ENCODE measurements around the gene CCDC136. TPM values are rescaled to one million over a fixed set of nuclear protein-coding genes. Genes with fewer than 3 reads are reported as not detected.

The CCDC136 gene
- total RNA-seq, 1 experiment from 2014 or later = 31.1 TPM

DNA sequence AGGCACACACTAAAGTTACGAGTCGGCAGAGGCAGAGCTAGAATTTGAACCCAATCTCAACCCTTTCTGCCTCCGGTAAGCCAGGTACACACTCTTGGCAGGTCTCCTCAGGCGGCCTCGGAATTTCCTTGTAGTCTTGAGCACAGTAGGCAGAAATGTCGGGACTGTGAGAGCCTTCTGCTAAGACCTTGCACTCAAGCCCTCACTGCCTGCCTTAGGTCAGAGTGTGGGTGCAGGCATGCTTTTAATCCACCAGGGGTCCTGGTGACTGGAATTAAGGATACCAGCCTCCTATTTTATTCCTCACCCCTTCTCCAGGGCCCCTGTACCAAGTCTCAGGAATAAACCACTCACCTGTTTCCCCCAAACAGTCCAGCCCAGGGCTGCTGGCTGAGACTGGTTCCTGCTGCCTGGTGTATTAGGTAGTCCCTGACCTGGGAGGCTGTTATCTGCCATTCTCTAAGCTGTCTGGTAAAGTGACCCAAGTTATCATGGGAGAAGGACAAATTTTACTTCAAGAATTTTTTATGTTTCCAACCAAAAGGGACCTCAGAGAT, 71.7 kb downstream of the CCDC136 start:
- peak overlapping the region; percentile 96 for H3K4me2 ChIP-seq (ENCODE audit: insufficient read depth, insufficient read length, low read length)
- H3K4me1 ChIP-seq (ENCODE audit: insufficient read depth, low read length) = 0 out of 2 replicates have a peak, but pooled peaks cover 3% of the 10 kb centered on the region
- peak; percentile 71 for DNase-seq
- H4K5ac ChIP-seq (ENCODE audit: insufficient read length, low read depth, low read length) = no peak overlapping the region
- H4K8ac ChIP-seq (replicated peaks; ENCODE audit: insufficient read length, low read depth, low read length) = no peak overlapping the region
- H3K4ac ChIP-seq (ENCODE audit: low read depth, low read length) = no peak overlapping the region
- no peak overlapping the region for H2AFZ ChIP-seq (ENCODE audit: low read length)
- H3K79me1 ChIP-seq (ENCODE audit: insufficient read depth, low read depth, low read length, poor library complexity, severe bottlenecking) = no peaks in the 10 kb centered on the region
- H2BK20ac ChIP-seq (ENCODE audit: low read depth, low read length, poor library complexity, severe bottlenecking) = no peak overlapping the region
- no peaks in the 10 kb centered on the region; the same call in 1 of the 2 replicates for H3K27me3 ChIP-seq (ENCODE audit: insufficient read depth, low read length)
- H3K9me3 ChIP-seq (ENCODE audit: control insufficient read depth, low read depth, low read length) = no peaks in the 10 kb centered on the region
- H3K56ac ChIP-seq (ENCODE audit: insufficient read length, low read depth, low read length) = no peak overlapping the region
- no peak overlapping the region for H3K27ac ChIP-seq (ENCODE audit: insufficient read length, low read depth, low read length)
- no peak overlapping the region for H2BK5ac ChIP-seq (ENCODE audit: insufficient read length, low read length)
- Mint-ChIP-seq H3K36me3 (ENCODE audit: insufficient read depth in 1 of 3, low read depth in 3 of 3) (peaks cover 12 to 18% (median 15%) of the 10 kb centered on the region in 3 experiments), H3K4me1 (peaks cover 34 to 45% of the 10 kb centered on the region in 2 experiments), H3K9me3 (no peaks in the 10 kb centered on the region; a peak in 1 of 5 replicates), H3K27me3 (ENCODE audit: low read depth) (peaks cover 22% of the 10 kb centered on the region), H3K4me3 (peak overlapping the region; percentile 97 to 98), H3K27ac (no peak overlapping the region)
- no peaks in the 10 kb centered on the region; the same call in 1 of the 2 replicates for H3K79me2 ChIP-seq (ENCODE audit: insufficient read depth, low read length)
- no peak overlapping the region for H2AK5ac ChIP-seq (ENCODE audit: insufficient read length, low read length)
- no peak overlapping the region for H3K14ac ChIP-seq (ENCODE audit: insufficient read depth, low read length)
- H4K20me1 ChIP-seq (ENCODE audit: control insufficient read depth, insufficient read depth, insufficient read length) = no peaks in the 10 kb centered on the region
- peak overlapping the region; percentile 56 for H3K9ac ChIP-seq (ENCODE audit: extremely low read depth, insufficient read length, low read length)
- no peak overlapping the region for H2BK15ac ChIP-seq (ENCODE audit: low read depth, low read length)
- peaks cover 8% of the 10 kb centered on the region for H3K23me2 ChIP-seq (ENCODE audit: insufficient read length, low read depth, low read length, poor library complexity, severe bottlenecking)
- H3T11ph ChIP-seq (ENCODE audit: low read length) = no peak overlapping the region
- TF ChIP-seq, protein P1, sequence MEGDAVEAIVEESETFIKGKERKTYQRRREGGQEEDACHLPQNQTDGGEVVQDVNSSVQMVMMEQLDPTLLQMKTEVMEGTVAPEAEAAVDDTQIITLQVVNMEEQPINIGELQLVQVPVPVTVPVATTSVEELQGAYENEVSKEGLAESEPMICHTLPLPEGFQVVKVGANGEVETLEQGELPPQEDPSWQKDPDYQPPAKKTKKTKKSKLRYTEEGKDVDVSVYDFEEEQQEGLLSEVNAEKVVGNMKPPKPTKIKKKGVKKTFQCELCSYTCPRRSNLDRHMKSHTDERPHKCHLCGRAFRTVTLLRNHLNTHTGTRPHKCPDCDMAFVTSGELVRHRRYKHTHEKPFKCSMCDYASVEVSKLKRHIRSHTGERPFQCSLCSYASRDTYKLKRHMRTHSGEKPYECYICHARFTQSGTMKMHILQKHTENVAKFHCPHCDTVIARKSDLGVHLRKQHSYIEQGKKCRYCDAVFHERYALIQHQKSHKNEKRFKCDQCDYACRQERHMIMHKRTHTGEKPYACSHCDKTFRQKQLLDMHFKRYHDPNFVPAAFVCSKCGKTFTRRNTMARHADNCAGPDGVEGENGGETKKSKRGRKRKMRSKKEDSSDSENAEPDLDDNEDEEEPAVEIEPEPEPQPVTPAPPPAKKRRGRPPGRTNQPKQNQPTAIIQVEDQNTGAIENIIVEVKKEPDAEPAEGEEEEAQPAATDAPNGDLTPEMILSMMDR (conservative IDR thresholded peaks at IDR 0.05) = peak; percentile 66
- H3K18ac ChIP-seq (ENCODE audit: insufficient read length, low read depth, low read length) = no peak overlapping the region
- no CpG with 5 or more reads among the region's 6 CpGs for WGBS (ENCODE audit: extremely low coverage, insufficient read length, low lambda C conversion rate)
- no peak overlapping the region for H3K23ac ChIP-seq (ENCODE audit: insufficient read length, low read depth, low read length)
- H4K91ac ChIP-seq (ENCODE audit: insufficient read length, low read depth, low read length) = no peak overlapping the region
- H2BK120ac ChIP-seq (ENCODE audit: low read depth, low read length, poor library complexity, severe bottlenecking) = no peak overlapping the region
- no peak overlapping the region for H2BK12ac ChIP-seq (ENCODE audit: insufficient read length, low read depth, low read length)
